GM23338 (cell line): ENCODE data around the gene CPSF2. TPM values are rescaled to one million over a fixed set of nuclear protein-coding genes. Genes with fewer than 3 reads are reported as not detected.

Experiments
- CREB1 ChIP-seq: fragments of 250-450 bp; sonication (Bioruptor Pico); IDR thresholded peaks from 2 replicates; pipeline ENCODE4 v1.5.0; 2020; ENCODE audit warnings: low read depth, mild to moderate bottlenecking, moderate library complexity
- EZH2 ChIP-seq: fragments of 200-600 bp; sonication (generic); IDR thresholded peaks from one replicate; pipeline ENCODE4 v1.8.0; 2017; ENCODE audit warnings: antibody characterized with exemption, mild to moderate bottlenecking, low read depth; ENCODE audit not compliant: unreplicated experiment
- JUNB ChIP-seq: IDR thresholded peaks from one replicate; pipeline ENCODE4 v1.6.1; 2016; ENCODE audit warnings: antibody characterized with exemption; ENCODE audit not compliant: unreplicated experiment
- POLR2AphosphoS5 ChIP-seq: IDR thresholded peaks from 2 replicates; pipeline ENCODE4 v1.6.1; 2016; ENCODE audit warnings: antibody characterized with exemption, low read depth
- STAT1 ChIP-seq: IDR thresholded peaks from one replicate; pipeline ENCODE4 v1.6.1; 2016; ENCODE audit warnings: antibody characterized with exemption; ENCODE audit not compliant: unreplicated experiment
- ZNF114 ChIP-seq: fragments of 250-450 bp; sonication (Bioruptor Pico); IDR thresholded peaks from 2 replicates; pipeline ENCODE4 v1.5.0; 2020; ENCODE audit warnings: mild to moderate bottlenecking, moderate library complexity
- ZNF331 ChIP-seq: fragments of 250-450 bp; sonication (Bioruptor Pico); IDR thresholded peaks from 2 replicates; pipeline ENCODE4 v1.5.0; 2020; ENCODE audit warnings: low read depth, mild to moderate bottlenecking, moderate library complexity
- polyA plus RNA-seq: library from polyadenylated mRNA; unstranded; fragments of >200 nt; fragmentation: Nextera tagmentation; extraction: Ambion mirVana; gene quantifications from 2 replicates; pipeline ENCODE4 v1.2.1, GENCODE V29; 2016
- total RNA-seq: library from RNA; depleted of rRNA; stranded (reverse); fragments of >200 nt; shearing (Covaris generic); gene quantifications from 2 replicates; pipeline ENCODE4 v1.2.3, GENCODE V29; 2014
- TF ChIP-seq, protein P1 (sequence below): fragments of 250-450 bp; sonication (Bioruptor Pico); IDR thresholded peaks from 2 replicates; pipeline ENCODE4 v1.5.0; 2020; ENCODE audit warnings: mild to moderate bottlenecking, moderate library complexity
- TF ChIP-seq, protein P2 (sequence below): IDR thresholded peaks from one replicate; pipeline ENCODE4 v1.6.1; 2018; ENCODE audit warnings: antibody characterized with exemption; ENCODE audit not compliant: unreplicated experiment

The CPSF2 gene
- total and polyA plus RNA-seq, 2 experiments from 2014 or later: 54.2 to 112 TPM

DNA sequence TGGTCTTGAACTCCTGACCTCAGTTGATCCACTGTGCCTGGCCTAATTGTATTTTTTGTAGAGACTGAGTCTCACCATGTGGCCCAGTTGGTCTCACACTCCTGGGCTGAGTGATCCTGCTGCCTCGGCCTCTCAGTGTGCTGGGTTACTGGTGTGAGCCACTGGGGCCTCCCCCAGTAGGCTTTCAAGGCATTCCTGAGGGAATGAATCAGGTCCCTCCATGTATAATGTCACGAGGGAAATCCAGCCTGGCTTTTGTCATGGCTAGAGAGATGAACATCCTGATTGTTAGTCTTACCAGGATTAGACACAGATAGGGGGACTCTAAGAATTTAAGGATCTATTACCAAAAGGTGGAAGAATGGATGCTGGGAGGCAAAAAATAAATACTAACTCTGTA lies 51.9 kb downstream of the CPSF2 start (continued):
- TF ChIP-seq, protein P1, sequence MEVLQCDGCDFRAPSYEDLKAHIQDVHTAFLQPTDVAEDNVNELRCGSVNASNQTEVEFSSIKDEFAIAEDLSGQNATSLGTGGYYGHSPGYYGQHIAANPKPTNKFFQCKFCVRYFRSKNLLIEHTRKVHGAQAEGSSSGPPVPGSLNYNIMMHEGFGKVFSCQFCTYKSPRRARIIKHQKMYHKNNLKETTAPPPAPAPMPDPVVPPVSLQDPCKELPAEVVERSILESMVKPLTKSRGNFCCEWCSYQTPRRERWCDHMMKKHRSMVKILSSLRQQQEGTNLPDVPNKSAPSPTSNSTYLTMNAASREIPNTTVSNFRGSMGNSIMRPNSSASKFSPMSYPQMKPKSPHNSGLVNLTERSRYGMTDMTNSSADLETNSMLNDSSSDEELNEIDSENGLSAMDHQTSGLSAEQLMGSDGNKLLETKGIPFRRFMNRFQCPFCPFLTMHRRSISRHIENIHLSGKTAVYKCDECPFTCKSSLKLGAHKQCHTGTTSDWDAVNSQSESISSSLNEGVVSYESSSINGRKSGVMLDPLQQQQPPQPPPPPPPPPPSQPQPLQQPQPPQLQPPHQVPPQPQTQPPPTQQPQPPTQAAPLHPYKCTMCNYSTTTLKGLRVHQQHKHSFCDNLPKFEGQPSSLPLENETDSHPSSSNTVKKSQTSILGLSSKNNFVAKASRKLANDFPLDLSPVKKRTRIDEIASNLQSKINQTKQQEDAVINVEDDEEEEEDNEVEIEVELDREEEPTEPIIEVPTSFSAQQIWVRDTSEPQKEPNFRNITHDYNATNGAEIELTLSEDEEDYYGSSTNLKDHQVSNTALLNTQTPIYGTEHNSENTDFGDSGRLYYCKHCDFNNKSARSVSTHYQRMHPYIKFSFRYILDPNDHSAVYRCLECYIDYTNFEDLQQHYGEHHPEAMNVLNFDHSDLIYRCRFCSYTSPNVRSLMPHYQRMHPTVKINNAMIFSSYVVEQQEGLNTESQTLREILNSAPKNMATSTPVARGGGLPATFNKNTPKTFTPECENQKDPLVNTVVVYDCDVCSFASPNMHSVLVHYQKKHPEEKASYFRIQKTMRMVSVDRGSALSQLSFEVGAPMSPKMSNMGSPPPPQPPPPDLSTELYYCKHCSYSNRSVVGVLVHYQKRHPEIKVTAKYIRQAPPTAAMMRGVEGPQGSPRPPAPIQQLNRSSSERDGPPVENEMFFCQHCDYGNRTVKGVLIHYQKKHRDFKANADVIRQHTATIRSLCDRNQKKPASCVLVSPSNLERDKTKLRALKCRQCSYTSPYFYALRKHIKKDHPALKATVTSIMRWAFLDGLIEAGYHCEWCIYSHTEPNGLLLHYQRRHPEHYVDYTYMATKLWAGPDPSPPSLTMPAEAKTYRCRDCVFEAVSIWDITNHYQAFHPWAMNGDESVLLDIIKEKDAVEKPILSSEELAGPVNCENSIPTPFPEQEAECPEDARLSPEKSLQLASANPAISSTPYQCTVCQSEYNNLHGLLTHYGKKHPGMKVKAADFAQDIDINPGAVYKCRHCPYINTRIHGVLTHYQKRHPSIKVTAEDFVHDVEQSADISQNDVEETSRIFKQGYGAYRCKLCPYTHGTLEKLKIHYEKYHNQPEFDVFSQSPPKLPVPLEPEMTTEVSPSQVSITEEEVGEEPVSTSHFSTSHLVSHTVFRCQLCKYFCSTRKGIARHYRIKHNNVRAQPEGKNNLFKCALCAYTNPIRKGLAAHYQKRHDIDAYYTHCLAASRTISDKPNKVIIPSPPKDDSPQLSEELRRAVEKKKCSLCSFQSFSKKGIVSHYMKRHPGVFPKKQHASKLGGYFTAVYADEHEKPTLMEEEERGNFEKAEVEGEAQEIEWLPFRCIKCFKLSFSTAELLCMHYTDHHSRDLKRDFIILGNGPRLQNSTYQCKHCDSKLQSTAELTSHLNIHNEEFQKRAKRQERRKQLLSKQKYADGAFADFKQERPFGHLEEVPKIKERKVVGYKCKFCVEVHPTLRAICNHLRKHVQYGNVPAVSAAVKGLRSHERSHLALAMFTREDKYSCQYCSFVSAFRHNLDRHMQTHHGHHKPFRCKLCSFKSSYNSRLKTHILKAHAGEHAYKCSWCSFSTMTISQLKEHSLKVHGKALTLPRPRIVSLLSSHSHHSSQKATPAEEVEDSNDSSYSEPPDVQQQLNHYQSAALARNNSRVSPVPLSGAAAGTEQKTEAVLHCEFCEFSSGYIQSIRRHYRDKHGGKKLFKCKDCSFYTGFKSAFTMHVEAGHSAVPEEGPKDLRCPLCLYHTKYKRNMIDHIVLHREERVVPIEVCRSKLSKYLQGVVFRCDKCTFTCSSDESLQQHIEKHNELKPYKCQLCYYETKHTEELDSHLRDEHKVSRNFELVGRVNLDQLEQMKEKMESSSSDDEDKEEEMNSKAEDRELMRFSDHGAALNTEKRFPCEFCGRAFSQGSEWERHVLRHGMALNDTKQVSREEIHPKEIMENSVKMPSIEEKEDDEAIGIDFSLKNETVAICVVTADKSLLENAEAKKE (CRISPR knock-in tag): no peak
- no peak for TF ChIP-seq ZNF114 (CRISPR knock-in tag)
- TF ChIP-seq EZH2: no peak
- TF ChIP-seq STAT1: no peak
- TF ChIP-seq CREB1: no peak
- no peak for TF ChIP-seq JUNB
- TF ChIP-seq, protein P2, sequence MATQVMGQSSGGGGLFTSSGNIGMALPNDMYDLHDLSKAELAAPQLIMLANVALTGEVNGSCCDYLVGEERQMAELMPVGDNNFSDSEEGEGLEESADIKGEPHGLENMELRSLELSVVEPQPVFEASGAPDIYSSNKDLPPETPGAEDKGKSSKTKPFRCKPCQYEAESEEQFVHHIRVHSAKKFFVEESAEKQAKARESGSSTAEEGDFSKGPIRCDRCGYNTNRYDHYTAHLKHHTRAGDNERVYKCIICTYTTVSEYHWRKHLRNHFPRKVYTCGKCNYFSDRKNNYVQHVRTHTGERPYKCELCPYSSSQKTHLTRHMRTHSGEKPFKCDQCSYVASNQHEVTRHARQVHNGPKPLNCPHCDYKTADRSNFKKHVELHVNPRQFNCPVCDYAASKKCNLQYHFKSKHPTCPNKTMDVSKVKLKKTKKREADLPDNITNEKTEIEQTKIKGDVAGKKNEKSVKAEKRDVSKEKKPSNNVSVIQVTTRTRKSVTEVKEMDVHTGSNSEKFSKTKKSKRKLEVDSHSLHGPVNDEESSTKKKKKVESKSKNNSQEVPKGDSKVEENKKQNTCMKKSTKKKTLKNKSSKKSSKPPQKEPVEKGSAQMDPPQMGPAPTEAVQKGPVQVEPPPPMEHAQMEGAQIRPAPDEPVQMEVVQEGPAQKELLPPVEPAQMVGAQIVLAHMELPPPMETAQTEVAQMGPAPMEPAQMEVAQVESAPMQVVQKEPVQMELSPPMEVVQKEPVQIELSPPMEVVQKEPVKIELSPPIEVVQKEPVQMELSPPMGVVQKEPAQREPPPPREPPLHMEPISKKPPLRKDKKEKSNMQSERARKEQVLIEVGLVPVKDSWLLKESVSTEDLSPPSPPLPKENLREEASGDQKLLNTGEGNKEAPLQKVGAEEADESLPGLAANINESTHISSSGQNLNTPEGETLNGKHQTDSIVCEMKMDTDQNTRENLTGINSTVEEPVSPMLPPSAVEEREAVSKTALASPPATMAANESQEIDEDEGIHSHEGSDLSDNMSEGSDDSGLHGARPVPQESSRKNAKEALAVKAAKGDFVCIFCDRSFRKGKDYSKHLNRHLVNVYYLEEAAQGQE: no peak
- TF ChIP-seq ZNF331 (CRISPR knock-in tag): no peak
- no peak for TF ChIP-seq POLR2AphosphoS5
